HL-60 (cell line): ENCODE data around the gene DNAI2.
"Not testable (repeated sequence)": the region's sequence is repeated elsewhere in the genome, so short reads cannot be mapped to it uniquely, and the experiment has no call there.

ENCODE experiments used
- DNase-seq, 2 experiments: peaks; one replicate each; pipeline ENCODE4 v3.0.0-alpha.2; 2010 to 2020; ENCODE audit warnings: low read depth in 1 of 2, low spot score in 1 of 2
- H3K27ac ChIP-seq: fragments of 250-450 bp; sonication (Bioruptor Pico); replicated peaks from 2 replicates; pipeline ENCODE4 v1.5.1; 2020; ENCODE audit warnings: mild to moderate bottlenecking, moderate library complexity
- H3K27me3 ChIP-seq: fragments of 250-450 bp; sonication (Bioruptor Pico); 2 replicates; pipeline ENCODE4 v1.5.1; 2021; ENCODE audit warnings: mild to moderate bottlenecking, moderate library complexity; ENCODE audit not compliant: insufficient read depth, poor library complexity, severe bottlenecking
- H3K4me3 ChIP-seq: replicated peaks from 2 replicates; pipeline ENCODE4 v1.5.1; 2011; ENCODE audit warnings: mild to moderate bottlenecking, control low read depth, low read length; ENCODE audit not compliant: insufficient read depth
- GABPA ChIP-seq: IDR thresholded peaks from 2 replicates; pipeline ENCODE4 v1.6.1; 2012; ENCODE audit warnings: low read depth
- POLR2AphosphoS5 ChIP-seq: IDR thresholded peaks from 2 replicates; pipeline ENCODE4 v1.6.1; 2012; ENCODE audit warnings: low read depth
- SPI1 ChIP-seq: IDR thresholded peaks from 2 replicates; pipeline ENCODE4 v1.6.1; 2012; ENCODE audit warnings: low read depth, mild to moderate bottlenecking, borderline replicate concordance
- TF ChIP-seq, protein P1 (sequence below): IDR thresholded peaks from one replicate; pipeline ENCODE4 v1.5.1; 2011; ENCODE audit warnings: low read length, control low read depth, inconsistent platforms; ENCODE audit not compliant: insufficient read depth
- TF ChIP-seq, protein P2 (sequence below): IDR thresholded peaks from 2 replicates; pipeline ENCODE4 v1.6.1; 2012; ENCODE audit warnings: low read depth; ENCODE audit not compliant: insufficient replicate concordance

DNAI2 gene

DNA sequence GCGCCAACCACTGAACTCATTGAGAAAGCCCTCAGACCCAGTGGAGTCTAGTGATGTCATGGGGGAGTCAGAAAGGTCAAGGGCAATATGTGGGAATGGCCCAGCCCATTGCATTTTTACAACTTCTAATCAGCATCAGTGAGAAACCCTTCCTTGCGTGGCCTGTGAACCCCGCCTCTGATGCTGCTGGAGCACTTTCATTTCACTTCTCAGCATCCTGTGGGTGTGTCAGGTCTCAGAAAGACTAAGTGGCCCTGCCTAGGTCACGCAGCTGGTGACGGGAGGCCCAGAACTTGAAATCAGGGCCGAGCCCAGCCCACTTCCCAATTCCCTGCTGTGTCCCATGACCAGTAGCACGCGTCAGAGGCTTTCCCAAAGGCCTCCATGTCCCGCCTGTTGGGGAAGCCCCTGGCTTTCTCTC lies 6.1 kb downstream of the DNAI2 start:
- TF ChIP-seq, protein P1, sequence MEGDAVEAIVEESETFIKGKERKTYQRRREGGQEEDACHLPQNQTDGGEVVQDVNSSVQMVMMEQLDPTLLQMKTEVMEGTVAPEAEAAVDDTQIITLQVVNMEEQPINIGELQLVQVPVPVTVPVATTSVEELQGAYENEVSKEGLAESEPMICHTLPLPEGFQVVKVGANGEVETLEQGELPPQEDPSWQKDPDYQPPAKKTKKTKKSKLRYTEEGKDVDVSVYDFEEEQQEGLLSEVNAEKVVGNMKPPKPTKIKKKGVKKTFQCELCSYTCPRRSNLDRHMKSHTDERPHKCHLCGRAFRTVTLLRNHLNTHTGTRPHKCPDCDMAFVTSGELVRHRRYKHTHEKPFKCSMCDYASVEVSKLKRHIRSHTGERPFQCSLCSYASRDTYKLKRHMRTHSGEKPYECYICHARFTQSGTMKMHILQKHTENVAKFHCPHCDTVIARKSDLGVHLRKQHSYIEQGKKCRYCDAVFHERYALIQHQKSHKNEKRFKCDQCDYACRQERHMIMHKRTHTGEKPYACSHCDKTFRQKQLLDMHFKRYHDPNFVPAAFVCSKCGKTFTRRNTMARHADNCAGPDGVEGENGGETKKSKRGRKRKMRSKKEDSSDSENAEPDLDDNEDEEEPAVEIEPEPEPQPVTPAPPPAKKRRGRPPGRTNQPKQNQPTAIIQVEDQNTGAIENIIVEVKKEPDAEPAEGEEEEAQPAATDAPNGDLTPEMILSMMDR = no peak
- TF ChIP-seq GABPA (no peak), SPI1 (no peak), POLR2AphosphoS5 (no peak)
- TF ChIP-seq, protein P2, sequence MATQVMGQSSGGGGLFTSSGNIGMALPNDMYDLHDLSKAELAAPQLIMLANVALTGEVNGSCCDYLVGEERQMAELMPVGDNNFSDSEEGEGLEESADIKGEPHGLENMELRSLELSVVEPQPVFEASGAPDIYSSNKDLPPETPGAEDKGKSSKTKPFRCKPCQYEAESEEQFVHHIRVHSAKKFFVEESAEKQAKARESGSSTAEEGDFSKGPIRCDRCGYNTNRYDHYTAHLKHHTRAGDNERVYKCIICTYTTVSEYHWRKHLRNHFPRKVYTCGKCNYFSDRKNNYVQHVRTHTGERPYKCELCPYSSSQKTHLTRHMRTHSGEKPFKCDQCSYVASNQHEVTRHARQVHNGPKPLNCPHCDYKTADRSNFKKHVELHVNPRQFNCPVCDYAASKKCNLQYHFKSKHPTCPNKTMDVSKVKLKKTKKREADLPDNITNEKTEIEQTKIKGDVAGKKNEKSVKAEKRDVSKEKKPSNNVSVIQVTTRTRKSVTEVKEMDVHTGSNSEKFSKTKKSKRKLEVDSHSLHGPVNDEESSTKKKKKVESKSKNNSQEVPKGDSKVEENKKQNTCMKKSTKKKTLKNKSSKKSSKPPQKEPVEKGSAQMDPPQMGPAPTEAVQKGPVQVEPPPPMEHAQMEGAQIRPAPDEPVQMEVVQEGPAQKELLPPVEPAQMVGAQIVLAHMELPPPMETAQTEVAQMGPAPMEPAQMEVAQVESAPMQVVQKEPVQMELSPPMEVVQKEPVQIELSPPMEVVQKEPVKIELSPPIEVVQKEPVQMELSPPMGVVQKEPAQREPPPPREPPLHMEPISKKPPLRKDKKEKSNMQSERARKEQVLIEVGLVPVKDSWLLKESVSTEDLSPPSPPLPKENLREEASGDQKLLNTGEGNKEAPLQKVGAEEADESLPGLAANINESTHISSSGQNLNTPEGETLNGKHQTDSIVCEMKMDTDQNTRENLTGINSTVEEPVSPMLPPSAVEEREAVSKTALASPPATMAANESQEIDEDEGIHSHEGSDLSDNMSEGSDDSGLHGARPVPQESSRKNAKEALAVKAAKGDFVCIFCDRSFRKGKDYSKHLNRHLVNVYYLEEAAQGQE = no peak

GRCh38 chr17:74281799-74282198 lies 7.8 kb downstream of the DNAI2 start:
- Histone ChIP-seq H3K27me3 (peaks cover 2% of the 10 kb centered on the region), H3K27ac (no peak overlapping the region), H3K4me3 (no peak overlapping the region)
- TF ChIP-seq, protein P1 = no peak
- TF ChIP-seq, protein P2 = no peak
- no peak for TF ChIP-seq SPI1
- TF ChIP-seq POLR2AphosphoS5 = no peak
- no peak for TF ChIP-seq GABPA
- no peak for DNase-seq

More for the DNA sequence above, 6.1 kb downstream of the DNAI2 start:
- no peak for DNase-seq
- Histone ChIP-seq H3K27ac (no peak overlapping the region), H3K4me3 (no peak overlapping the region), H3K27me3 (peaks cover 2% of the 10 kb centered on the region)

DNA sequence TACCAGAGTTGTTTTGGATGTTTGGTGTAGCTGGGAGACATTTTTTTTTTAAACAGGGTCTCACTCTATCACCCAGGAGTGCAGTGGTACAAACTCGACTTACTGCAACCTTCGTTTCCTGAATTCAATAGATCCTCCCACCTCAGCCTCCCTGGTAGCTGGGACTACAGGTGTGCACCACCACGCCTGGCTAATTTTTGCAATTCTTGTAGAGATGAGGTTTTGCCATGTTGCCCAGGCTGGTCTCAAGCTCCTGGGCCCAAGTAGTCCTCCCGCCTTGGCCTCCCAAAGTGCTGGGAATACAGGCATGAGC lies 8.2 kb downstream of the DNAI2 start:
- DNase-seq, H3K27ac ChIP-seq: not testable (repeated sequence)

DNA sequence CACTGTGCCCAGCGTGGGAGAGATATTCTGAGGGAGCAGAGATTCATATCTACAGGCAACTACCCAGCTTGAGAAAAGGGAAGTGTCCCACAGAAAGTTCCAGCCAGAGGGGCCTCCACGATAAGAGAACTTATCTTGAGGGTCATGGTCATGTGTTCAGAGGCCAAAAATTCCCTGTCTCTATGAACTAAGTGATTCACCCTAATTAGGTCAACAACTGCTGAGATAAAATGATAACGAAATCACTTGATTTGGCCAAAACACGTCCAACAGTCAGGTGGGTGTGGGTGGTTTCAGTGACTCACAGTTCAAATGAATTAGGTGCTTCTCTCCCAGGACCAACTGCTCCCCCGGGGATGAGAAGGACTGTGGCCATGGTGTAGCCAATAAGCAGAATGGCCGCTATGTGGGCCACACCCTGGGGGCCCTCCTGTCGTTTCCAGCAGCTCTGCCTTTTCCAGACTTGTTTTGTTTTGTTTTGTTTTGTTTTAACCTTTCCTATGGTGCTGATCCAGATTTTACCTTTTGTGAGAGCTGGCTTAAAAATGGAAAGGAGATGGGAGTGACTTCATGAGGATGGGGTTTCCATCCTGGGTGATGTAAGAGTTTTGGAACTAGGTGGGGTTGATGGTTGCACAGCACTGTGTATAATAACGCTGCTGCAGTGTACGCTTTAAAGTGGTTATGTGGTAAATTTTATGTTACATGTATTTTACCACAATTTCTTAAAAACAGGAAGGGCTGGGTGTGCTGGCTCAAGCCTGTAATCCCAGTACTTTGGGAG lies 8.7 kb downstream of the DNAI2 start:
- peaks cover 2% of the 10 kb centered on the region for H3K27me3 ChIP-seq
- DNase-seq = peak in 1 of 2 experiments; percentile 61

More for the DNA sequence above, 8.2 kb downstream of the DNAI2 start:
- H3K4me3 ChIP-seq, H3K27me3 ChIP-seq: not testable (repeated sequence)

More for the DNA sequence above, 8.7 kb downstream of the DNAI2 start:
- Histone ChIP-seq H3K27ac (no peak overlapping the region), H3K4me3 (no peak overlapping the region)
- TF ChIP-seq SPI1 = peak; percentile 88
- TF ChIP-seq, protein P1 = no peak
